NK-92 (cell line): Measurements from ENCODE around the gene USH2A.

ENCODE experiments used
- DNase-seq: peaks from one replicate; lab custom pipeline; 2025; ENCODE audit not compliant: unreplicated experiment; lab: John Stamatoyannopoulos, UW

USH2A gene

DNA sequence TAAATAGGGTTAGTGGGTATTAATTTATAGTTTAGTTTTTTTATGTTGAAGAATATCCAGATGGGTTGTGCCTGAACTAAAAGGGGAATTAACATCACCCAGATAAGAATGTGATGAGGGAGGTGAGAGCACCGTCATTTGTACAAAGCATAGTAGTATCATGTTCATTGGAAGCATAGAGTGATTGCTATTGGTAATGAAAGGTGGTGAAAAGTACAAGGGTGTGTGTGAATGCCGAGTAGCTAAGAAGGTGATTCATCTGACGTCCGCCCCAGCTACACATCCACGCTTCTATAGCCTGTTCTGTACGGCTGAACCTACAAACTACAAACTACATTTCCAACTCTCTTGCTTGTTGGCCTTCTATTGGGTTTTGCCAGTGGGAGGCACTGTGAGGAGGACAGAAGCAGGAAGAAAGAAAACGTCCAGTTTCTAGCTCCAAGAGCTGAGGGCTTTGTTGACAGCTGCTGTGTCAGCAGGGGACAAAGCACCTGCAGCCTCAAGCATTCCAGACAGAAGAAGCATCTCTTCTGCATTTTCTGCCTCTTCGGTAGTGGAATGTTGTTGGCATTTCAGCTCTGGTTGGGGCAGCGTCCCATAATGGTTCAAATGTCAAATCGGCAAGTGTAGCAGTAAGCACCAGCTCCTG, 451.3 kb downstream of the USH2A start:
- DNase-seq, result no peak

DNA sequence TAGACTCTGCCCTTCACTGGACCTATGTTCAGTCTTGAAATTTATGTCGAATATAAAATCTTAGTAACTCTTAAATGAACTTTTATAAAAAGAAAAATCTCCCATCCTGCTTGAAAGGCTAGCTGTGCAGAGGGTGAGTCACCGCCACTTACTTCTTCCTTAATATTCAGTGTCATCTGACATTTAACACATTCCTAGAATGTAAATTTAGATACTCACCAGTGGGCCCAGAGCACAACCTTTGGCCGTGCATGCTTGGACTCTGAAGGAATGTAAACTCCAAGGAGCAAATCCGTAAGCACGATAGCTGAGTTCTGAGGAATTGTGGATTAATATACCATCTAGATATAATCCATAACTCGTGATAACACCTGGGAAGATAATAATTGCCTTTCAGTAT, 452.8 kb downstream of the USH2A start:
- DNase-seq, result no peak

DNA sequence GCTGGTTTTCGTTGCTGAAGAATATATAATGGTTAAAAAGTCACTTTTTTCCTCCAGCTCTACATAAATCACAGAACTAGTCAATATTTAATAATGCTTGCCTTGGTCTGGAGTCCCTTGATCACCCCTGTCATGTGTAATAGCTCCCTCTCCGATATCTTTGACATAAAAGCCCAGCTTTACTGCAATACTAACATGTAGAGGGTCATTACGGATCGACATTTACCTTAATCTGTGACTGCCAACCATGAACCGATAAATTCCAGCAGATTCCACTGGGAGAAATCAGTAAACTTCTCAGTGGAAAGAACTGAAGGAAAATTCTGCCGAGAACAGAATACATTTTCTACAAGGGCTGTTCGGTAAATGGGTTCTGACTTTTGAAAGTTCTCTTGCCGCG, 459.6 kb downstream of the USH2A start:
- DNase-seq, result no peak

DNA sequence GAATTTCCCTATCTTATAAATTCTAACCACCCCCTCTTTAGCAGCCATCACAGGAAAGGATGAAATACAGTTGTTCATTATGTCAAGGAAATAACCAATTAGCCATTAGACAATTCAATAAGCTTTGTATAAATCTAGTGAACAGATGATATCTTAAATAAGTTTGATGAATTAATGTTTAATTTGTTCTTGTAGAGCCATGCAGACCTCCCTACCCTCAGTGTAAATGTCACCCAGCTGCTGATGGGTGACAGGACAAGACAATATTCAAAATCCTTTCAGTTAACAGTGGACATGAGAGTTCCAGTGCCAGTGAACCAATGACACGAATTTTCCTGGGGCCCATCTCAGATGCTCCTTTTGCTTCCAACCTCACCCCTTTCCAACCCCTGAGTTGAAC, 460.2 kb downstream of the USH2A start:
- no peak for DNase-seq

DNA sequence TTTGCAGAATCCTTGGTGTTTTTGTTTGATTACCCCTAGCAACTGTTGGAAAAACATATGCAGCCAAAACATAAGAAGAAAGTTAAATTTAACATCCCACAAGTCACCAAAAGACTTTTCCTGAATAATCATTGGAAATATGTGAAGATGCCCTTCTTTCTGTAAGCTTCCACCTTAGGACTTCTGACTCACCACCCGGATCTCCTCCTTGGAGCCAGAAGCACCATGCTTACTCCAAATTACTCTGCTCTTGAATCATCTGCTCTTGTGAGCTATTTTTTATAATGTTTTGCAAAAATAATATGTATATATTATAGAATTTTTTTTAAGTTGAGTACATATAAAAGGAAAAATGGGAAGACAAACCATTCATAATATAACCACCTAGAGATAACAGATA, 464.4 kb downstream of the USH2A start:
- no peak for DNase-seq

DNA sequence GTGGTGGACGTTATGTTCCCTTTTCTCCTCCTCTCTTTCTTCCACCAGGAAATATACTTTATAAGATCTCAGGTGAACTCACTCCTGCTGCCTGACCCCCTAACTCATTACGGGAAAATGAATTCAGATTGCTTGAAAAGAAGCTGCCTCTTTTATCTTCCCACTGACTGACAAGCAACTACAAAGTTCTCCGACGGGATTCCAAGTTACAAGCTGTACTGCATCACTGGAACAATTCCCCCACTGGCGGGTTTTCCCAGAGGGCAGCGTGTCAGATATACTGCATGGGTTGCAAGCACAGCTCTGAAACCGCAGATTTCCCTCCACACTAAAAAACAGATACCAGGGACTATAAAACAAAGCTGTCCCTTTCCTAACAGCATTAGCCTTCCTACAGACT, 465.6 kb downstream of the USH2A start:
- DNase-seq, result no peak

DNA sequence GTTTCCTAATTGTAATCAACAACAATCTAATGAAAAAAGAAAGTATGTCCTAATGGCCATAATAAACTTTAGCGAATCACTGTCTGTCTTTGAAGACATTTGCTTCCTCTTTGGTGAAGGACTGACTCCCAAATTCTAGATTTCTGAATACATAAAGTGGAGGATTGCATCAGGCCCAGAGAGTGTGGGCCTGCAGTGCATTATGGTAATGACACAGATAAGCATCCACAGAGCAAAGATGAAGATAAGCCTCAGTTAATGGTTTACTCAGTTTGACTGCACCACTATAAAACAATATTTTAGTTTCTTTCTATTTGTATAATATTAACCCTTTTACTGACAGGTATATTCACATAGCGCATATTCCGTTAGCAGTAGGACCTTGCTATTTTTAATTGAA, 490.7 kb downstream of the USH2A start:
- DNase-seq, result no peak

DNA sequence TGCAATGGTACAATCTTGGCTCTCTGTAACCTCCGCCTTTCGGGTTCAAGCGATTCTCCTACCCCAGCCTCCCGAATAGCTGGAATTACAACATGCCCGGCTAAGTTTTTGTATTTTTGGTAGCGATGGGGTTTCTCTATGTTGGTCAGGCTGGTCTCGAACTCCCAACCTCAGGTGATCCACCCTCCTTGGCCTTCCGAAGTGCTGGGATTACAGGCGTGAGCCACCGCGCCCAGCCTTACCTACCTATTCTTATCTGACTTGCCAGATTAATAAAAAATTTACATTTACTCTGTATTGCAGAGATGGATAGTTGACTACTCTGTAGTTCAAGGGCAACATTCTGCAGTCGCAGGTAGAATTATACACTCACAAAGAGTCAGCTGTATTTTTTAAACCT, 496.6 kb downstream of the USH2A start:
- DNase-seq, result no peak

DNA sequence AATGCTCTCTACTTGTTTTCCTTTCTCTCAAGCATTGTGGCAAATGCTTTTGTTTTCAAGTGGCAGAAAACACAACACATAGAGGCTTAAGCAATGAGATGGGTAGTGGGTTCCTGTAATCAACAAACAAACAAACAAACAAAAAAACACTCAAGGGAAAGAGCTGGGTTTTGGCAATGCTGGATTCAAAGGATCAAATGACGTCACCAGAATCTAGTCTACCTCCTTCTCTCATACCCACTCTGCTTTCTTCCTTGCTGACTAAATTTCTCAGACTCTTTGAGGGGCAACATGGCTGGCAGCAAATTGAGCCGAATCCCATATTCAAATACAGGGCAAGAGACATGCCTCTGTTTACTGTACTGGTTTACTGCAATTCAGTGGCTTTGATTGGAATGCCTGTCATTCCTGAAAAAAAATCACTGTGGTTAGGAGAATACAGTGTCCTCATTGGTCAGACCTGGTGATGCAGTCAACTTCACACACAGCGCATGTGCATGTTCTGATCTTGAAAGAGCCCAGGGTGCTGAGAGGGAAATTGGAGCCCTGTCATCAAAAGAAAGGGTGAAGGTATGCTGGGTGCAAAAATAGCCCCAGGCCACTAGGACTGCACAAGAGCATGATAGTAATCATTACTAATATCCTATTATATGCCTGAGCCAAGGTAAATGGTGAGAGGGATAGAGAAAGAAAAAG, 500.0 kb downstream of the USH2A start:
- DNase-seq, result no peak

DNA sequence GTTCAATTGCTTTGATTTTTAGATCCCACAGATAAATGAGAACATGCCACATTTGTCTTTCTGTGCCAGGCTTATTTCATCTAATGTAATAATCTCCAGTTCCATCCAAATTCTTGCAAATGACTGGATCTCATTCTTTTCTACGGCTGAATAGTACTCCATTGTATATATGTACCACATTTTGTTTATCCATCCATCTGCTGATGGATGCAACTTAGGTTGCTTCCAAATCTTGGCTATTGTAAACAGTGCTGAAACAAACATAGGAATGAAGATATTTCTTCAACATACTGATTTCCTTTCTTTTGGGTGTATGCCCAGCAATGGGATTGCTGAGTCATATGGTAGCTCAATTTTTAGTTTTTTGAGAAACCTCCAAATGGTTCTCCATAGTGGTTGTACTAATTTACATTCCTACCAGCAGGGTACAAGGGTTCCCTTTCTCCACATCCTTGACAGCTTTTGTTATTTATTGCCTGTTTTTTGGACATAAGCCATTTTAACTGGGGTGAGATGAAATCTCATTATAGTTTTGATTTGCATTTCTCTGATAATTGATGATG, 511.8 kb downstream of the USH2A start:
- DNase-seq, result no peak

DNA sequence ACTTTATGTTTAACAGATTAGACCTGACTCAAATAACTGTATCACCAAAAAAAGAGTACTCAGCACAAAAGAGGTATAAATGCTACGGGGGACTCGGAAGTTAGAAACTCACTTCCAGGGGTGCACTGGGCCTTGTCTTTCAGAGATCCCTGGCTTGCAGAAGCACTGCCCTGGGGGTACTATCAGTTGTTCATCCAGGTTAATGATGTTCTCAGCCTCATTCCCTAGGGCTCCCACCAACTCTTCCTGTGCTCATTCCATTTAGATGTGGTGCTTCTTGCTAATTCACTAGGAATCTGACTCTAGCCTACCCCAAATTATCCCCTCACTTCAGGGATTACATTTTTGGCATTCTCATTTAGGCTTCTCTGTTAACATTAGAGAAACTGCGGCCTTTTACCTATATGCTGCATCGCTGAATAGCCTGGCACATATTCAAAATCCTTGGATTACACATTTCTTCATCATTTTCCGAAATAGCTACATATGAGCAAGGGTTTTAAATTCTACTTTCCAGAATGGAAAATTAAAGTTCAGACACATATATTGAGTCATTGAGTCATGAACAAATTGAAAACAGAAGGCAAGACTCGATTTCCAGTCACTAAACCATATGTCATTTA, 517.6 kb downstream of the USH2A start:
- no peak for DNase-seq

DNA sequence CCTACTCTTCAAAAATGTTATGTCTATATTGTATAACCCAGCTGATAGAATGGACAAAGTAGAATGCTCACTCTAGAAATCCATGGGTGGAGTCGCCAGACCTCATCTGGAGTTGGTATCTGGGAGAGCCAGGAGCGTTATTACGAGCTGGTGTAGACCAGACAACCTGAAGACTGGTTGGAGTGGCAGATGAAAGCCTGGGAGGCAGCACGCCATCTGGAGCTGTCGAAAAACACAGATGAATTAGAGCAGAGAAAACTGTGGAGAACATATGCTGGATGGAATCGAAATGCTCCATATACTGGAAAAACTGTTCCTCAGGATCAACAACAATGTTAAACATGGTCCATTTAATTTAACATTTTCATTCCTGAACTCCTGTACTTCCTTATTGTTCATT, 522.6 kb downstream of the USH2A start:
- no peak for DNase-seq

DNA sequence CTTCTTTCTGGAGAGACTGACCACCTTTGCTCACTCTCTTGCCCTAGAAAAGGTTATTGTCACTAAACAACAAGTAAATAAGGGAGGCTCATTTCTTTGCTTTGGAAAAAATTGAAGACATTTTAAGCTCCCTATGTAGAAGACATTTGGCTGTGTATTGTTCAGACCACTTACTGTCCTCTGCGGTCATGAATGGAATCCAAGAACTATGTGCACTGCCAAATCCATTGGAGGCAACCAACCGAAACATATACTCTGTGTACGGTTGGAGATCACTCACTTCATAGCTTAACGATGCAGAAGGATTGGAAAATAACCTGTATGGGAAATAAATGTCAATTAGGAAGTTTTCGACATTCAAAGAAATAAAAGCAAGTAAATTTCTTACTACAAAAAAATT, 523.3 kb downstream of the USH2A start:
- no peak for DNase-seq

DNA sequence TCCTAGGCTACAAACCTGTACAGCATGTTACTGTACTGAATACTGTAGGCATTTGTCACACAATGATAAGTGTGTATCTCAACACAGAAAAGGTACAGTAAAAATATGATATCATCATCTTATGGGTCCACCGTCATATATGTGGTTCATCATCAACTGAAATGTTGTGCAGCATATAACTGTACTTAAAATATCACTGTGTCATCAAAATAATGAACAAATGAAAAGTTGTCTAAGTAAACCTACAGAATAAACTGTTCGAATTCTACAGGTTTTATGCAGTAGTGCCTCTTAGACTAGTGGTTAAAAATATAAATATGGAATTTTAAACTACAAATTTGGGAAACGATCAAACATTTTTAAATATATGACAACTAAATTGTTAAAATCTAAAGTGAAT, 527.4 kb downstream of the USH2A start:
- DNase-seq, result no peak

DNA sequence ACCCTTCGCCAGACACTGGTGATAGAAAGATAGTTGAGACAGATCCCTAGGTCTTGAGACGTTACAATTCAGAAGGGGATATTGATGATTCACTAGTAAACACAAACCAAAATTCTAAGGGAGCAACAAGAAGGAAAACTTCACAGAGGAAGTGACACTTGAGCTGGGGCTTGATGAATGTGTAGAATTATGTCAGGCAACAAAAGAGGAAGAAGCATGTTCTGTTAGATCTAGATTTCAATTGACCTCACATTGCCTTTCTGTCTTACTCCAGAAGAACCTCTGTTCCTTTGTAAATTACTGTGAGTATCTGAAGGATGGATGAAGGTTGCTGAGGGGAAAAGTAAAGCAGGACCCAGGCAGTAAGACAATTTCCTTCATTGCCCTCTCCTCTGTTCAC, 528.0 kb downstream of the USH2A start:
- no peak for DNase-seq

DNA sequence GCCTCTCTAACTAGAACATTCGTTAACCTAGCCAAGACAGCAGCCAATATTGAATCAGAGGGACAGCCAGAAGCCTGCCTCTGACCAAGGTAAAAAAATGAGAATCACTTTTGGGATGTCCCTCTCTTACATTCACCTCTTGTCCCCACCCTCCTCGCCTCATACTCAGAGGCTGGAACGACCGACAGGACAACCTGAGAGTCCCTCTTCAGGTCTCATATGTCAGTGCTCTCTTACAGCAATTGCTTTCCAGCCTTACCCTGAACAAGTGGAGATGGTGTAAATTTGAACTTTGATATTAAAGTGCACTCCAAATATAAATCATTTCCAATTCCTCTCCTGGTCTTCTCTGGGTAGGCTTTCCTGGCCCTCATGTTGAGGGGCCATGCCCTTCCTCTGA, 528.6 kb downstream of the USH2A start:
- no peak for DNase-seq

DNA sequence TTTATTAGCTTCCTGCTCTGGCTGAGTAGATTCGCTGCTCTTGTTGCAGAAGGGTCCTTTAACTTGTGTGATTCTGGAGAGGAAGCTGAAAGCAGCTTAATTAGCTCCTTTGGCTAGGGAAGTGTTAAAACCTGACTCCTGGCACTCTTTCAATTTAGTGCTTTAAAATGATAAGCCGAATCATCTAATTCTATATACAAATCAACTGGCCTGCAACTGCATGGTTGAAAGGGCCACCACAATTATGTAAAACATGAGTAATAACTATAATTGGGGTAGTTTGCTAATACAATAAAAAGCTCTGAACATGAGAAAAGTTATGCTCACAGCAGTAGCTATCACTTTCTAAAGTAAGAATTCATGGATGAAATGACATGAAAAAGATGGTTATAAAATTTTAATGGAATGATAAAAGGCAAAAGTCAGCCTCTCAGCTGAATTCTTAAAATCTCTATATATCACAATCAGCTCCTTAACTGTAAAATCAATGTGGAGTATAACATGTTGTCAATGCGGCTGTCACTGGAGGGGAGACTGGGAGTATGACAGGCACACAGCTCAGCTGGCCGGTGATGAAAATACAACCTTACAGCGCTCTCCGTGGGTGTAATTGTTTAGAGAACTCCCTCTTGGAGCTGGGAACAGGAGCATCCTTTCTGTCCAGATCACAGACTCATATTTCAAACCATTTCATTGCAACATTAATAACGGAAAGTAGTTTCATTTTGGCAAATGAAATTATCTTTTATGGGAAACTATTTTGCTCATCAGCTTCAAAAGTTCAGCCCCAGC, 531.8 kb downstream of the USH2A start:
- DNase-seq, result no peak

DNA sequence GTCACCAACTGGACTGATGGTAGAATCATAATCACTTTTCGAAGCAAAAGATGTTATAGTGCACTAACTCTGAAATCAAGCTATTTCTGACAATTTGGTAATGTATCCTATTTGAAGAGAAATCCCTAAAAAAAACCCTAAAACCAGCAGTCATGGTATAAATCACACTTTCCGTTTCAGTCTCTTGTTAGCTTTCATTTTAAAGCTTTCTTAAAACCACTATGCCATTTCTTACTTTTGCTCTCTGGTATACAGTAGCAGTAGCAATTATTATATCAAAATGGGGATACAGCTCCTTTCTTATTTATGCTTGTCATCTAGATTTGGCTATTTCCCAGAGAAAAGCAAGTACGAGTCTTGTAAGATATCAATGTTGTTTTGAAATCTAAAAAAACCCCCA, 532.8 kb downstream of the USH2A start:
- no peak for DNase-seq

DNA sequence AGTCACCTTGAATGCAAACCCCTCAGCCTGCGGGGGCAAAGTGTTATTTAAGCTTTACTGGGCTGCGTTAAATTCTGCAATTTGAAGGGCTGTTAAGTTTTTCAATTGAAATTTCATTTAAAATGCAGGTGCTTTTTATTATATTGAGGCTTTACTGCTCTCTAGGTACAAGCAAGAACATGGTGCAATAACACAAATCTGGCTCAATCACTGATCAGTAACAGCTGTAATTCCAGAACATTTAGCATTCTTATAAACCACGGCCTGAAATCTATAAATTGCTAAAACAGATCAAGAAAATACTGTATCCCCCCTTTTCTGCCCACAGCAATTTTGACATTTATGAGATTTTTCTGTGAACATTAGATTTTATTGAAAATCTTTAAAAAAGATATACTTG, 533.4 kb downstream of the USH2A start:
- DNase-seq, result no peak

DNA sequence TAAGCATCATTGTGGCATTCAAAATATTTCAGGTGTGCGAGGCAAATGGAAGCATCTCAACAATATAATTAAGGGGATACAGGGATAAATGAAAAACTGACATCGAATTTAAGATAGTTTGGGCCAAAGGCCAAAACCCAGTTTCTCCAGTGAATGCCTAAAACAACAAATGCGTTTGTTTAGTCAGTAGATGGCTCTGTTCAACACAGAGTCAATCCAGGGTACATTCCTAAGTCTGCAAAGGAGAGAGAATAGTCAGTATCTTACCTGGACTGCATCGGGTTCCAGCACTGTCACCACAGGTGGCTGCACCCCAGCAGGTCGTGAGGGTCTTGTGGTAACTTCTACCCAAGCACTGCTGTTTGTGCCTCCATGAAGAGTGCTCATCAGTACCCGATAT, 535.1 kb downstream of the USH2A start:
- DNase-seq, result no peak

DNA sequence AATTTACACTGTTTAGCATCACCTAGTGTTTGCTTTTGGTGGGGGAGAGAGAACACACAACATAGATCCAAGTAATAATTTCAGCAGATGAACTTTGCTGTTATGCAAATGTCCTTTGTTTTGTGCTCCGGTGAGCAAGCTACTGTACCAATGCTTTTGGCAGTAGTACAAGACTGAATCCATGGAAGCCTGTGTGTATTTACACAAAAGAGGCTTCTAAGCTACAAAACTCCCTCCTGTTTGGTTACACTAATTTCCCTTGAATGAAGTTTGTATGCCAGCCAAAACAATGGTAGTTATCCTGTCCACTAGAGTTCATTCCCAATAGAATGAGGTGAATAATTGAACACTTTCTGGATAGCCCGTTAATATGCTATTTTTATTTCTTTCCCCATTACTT, 535.6 kb downstream of the USH2A start:
- DNase-seq, result no peak

DNA sequence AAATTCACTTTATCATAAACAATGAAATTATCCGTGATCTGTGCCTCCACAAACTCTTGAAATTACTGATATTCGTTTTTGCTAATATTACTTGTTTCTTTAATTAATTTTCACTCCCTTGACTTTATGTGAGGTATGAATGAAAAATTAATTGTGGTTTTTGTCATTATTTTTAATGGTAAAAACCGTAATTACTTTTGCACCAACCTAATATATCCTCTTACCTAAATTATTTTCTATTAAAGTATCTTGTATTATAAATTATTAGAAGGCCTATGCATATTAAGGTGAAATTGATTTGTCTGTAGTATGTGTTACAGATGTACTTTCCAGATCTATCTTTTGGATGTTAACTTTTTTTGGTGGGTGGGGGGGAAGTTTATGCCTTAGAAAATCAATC, 540.2 kb downstream of the USH2A start:
- no peak for DNase-seq
